ENCODE data around the gene PDE11A.
A peak's percentile ranks its signal among the peaks of the same experiment; 100 is the strongest.
"Not testable (repeated sequence)": the region's sequence is repeated elsewhere in the genome, so short reads cannot be mapped to it uniquely, and the experiment has no call there.

Gene PDE11A

GRCh38 chr2:178101321-178102079 lies 28.9 kb upstream of the PDE11A start:
- Mint-ChIP-seq H3K9me3 (no peaks in the 10 kb centered on the region), H3K36me3 (ENCODE audit: insufficient read depth) (no peaks in the 10 kb centered on the region), H3K4me3 (no peak overlapping the region), H3K4me1 (no peaks in the 10 kb centered on the region), H3K27ac (ENCODE audit: low read depth) (no peak overlapping the region), H3K27me3 (peaks cover 6% of the 10 kb centered on the region)
- no peak for DNase-seq (ENCODE audit: low spot score in 2 of 2)
- no peak for ATAC-seq (replicated peaks; ENCODE audit: extremely low read depth, poor library complexity, severe bottlenecking)

GRCh38 chr2:178093471-178093870 lies 20.9 kb upstream of the PDE11A start:
- H3K27ac Mint-ChIP-seq (ENCODE audit: low read depth), result no peak overlapping the region
- no peaks in the 10 kb centered on the region for H3K36me3 Mint-ChIP-seq (ENCODE audit: insufficient read depth)
- peaks cover 26% of the 10 kb centered on the region for H3K27me3 Mint-ChIP-seq
- no peak overlapping the region for H3K4me3 Mint-ChIP-seq
- H3K4me1 Mint-ChIP-seq, result no peaks in the 10 kb centered on the region
- no peak for ATAC-seq (replicated peaks; ENCODE audit: extremely low read depth, poor library complexity, severe bottlenecking)
- no peaks in the 10 kb centered on the region for H3K9me3 Mint-ChIP-seq
- no peak for DNase-seq (ENCODE audit: low spot score in 2 of 2)

- Mint-ChIP-seq H3K9me3 (no peaks in the 10 kb centered on the region), H3K36me3 (ENCODE audit: insufficient read depth) (no peaks in the 10 kb centered on the region), H3K27ac (ENCODE audit: low read depth) (peak overlapping the region; percentile 19), H3K27me3 (peaks cover 52% of the 10 kb centered on the region), H3K4me3 (no peak overlapping the region), H3K4me1 (no peaks in the 10 kb centered on the region)
- ATAC-seq (replicated peaks; ENCODE audit: extremely low read depth, poor library complexity, severe bottlenecking) (no peak), DNase-seq (ENCODE audit: low spot score in 2 of 2) (no peak)
These were observed 16.2 kb upstream of the PDE11A start for GRCh38 chr2:178088774-178089270.

- no peak overlapping the region for H3K27ac Mint-ChIP-seq (ENCODE audit: low read depth)
- no peaks in the 10 kb centered on the region for H3K4me1 Mint-ChIP-seq
- peaks cover 62% of the 10 kb centered on the region for H3K27me3 Mint-ChIP-seq
- no peak overlapping the region for H3K4me3 Mint-ChIP-seq
- H3K9me3 Mint-ChIP-seq, result no peaks in the 10 kb centered on the region
- no peak for ATAC-seq (replicated peaks; ENCODE audit: extremely low read depth, poor library complexity, severe bottlenecking)
- no peak for DNase-seq (ENCODE audit: low spot score in 2 of 2)
- H3K36me3 Mint-ChIP-seq (ENCODE audit: insufficient read depth), result no peaks in the 10 kb centered on the region
These were observed 11.7 kb upstream of the PDE11A start for GRCh38 chr2:178084273-178084672.

GRCh38 chr2:178082408-178083045 lies 9.9 kb upstream of the PDE11A start:
- DNase-seq (ENCODE audit: low spot score in 2 of 2), result no peak
- peaks cover 75% of the 10 kb centered on the region for H3K27me3 Mint-ChIP-seq

GRCh38 chr2:178079279-178079678 lies 6.7 kb upstream of the PDE11A start:
- not testable (repeated sequence) for H3K4me3 Mint-ChIP-seq; H3K36me3 Mint-ChIP-seq (ENCODE audit: insufficient read depth); DNase-seq (ENCODE audit: low spot score in 2 of 2); H3K27ac Mint-ChIP-seq (ENCODE audit: low read depth); H3K4me1 Mint-ChIP-seq; ATAC-seq (replicated peaks; ENCODE audit: extremely low read depth, poor library complexity, severe bottlenecking); H3K9me3 Mint-ChIP-seq
- H3K27me3 Mint-ChIP-seq, result peaks cover 61% of the 10 kb centered on the region

More at GRCh38 chr2:178082408-178083045, 9.9 kb upstream of the PDE11A start:
- ATAC-seq (replicated peaks; ENCODE audit: extremely low read depth, poor library complexity, severe bottlenecking), result no peak
- Mint-ChIP-seq H3K27ac (ENCODE audit: low read depth) (no peak overlapping the region), H3K9me3 (no peaks in the 10 kb centered on the region), H3K4me3 (no peak overlapping the region), H3K36me3 (ENCODE audit: insufficient read depth) (no peaks in the 10 kb centered on the region), H3K4me1 (no peaks in the 10 kb centered on the region)

- Mint-ChIP-seq H3K4me3 (no peak overlapping the region), H3K4me1 (peaks cover 11% of the 10 kb centered on the region), H3K27me3 (peaks cover 73% of the 10 kb centered on the region), H3K9me3 (no peaks in the 10 kb centered on the region), H3K27ac (ENCODE audit: low read depth) (no peak overlapping the region), H3K36me3 (ENCODE audit: insufficient read depth) (no peaks in the 10 kb centered on the region)
- no peak for ATAC-seq (replicated peaks; ENCODE audit: extremely low read depth, poor library complexity, severe bottlenecking)
- no peak for DNase-seq (ENCODE audit: low spot score in 2 of 2)
These were observed 3.6 kb upstream of the PDE11A start for GRCh38 chr2:178076130-178076529.

GRCh38 chr2:178075006-178075326 lies 2.4 kb upstream of the PDE11A start:
- H3K4me1 Mint-ChIP-seq, result peaks cover 11% of the 10 kb centered on the region

GRCh38 chr2:178074123-178075005 lies 1.8 kb upstream of the PDE11A start:
- H3K27me3 Mint-ChIP-seq, result peaks cover 77% of the 10 kb centered on the region
- H3K9me3 Mint-ChIP-seq, result no peaks in the 10 kb centered on the region

More at GRCh38 chr2:178075006-178075326, 2.4 kb upstream of the PDE11A start:
- DNase-seq (ENCODE audit: low spot score in 2 of 2) (no peak), ATAC-seq (replicated peaks; ENCODE audit: extremely low read depth, poor library complexity, severe bottlenecking) (no peak)
- Mint-ChIP-seq H3K36me3 (ENCODE audit: insufficient read depth) (no peaks in the 10 kb centered on the region), H3K9me3 (no peaks in the 10 kb centered on the region), H3K27me3 (peaks cover 77% of the 10 kb centered on the region), H3K27ac (ENCODE audit: low read depth) (no peak overlapping the region), H3K4me3 (no peak overlapping the region)

GRCh38 chr2:178072000-178072382 lies 586 bp downstream of the PDE11A start:
- peaks cover 1% of the 10 kb centered on the region for H3K36me3 Mint-ChIP-seq (ENCODE audit: insufficient read depth)
- H3K27me3 Mint-ChIP-seq, result peaks cover 79% of the 10 kb centered on the region
- no peaks in the 10 kb centered on the region for H3K9me3 Mint-ChIP-seq
- H3K27ac Mint-ChIP-seq (ENCODE audit: low read depth), result no peak overlapping the region
- no peak overlapping the region for H3K4me3 Mint-ChIP-seq
- peaks cover 11% of the 10 kb centered on the region for H3K4me1 Mint-ChIP-seq
- DNase-seq (ENCODE audit: low spot score in 2 of 2) (no peak), ATAC-seq (replicated peaks; ENCODE audit: extremely low read depth, poor library complexity, severe bottlenecking) (no peak)

More at GRCh38 chr2:178074123-178075005, 1.8 kb upstream of the PDE11A start:
- DNase-seq (ENCODE audit: low spot score in 2 of 2) (no peak), ATAC-seq (replicated peaks; ENCODE audit: extremely low read depth, poor library complexity, severe bottlenecking) (no peak)
- H3K27ac Mint-ChIP-seq (ENCODE audit: low read depth), result no peak overlapping the region
- H3K4me1 Mint-ChIP-seq, result peaks cover 11% of the 10 kb centered on the region
- no peaks in the 10 kb centered on the region for H3K36me3 Mint-ChIP-seq (ENCODE audit: insufficient read depth)
- H3K4me3 Mint-ChIP-seq, result no peak overlapping the region

- H3K36me3 Mint-ChIP-seq (ENCODE audit: insufficient read depth), result peaks cover 1% of the 10 kb centered on the region
- no peak overlapping the region for H3K4me3 Mint-ChIP-seq
- DNase-seq (ENCODE audit: low spot score in 2 of 2), result no peak
- no peak overlapping the region for H3K27ac Mint-ChIP-seq (ENCODE audit: low read depth)
- H3K27me3 Mint-ChIP-seq, result peaks cover 82% of the 10 kb centered on the region
- no peaks in the 10 kb centered on the region for H3K9me3 Mint-ChIP-seq
- H3K4me1 Mint-ChIP-seq, result peaks cover 11% of the 10 kb centered on the region
- no peak for ATAC-seq (replicated peaks; ENCODE audit: extremely low read depth, poor library complexity, severe bottlenecking)
These were observed 1.8 kb downstream of the PDE11A start for GRCh38 chr2:178070824-178071223.

- DNase-seq (ENCODE audit: low spot score in 2 of 2) (no peak), ATAC-seq (replicated peaks; ENCODE audit: extremely low read depth, poor library complexity, severe bottlenecking) (no peak)
- peaks cover 11% of the 10 kb centered on the region for H3K4me1 Mint-ChIP-seq
- no peak overlapping the region for H3K27ac Mint-ChIP-seq (ENCODE audit: low read depth)
- H3K4me3 Mint-ChIP-seq, result no peak overlapping the region
- peaks cover 1% of the 10 kb centered on the region for H3K36me3 Mint-ChIP-seq (ENCODE audit: insufficient read depth)
- H3K9me3 Mint-ChIP-seq, result no peaks in the 10 kb centered on the region
- H3K27me3 Mint-ChIP-seq, result peaks cover 74% of the 10 kb centered on the region
These were observed 3.0 kb downstream of the PDE11A start for GRCh38 chr2:178069551-178069950.
